Activated effector memory CD4-positive, alpha-beta T cell treated with anti-CD3 and anti-CD28 coated beads, Interleukin-2, amount 50 U/mL, for 16 hours (primary cell): ENCODE measurements around the gene SCARF2.
A peak's percentile ranks its signal among the peaks of the same experiment; 100 is the strongest.
"Not testable (repeated sequence)": the region's sequence is repeated elsewhere in the genome, so short reads cannot be mapped to it uniquely, and the experiment has no call there.

Experiments
- DNase-seq: peaks from one replicate; pipeline ENCODE4 v3.0.0-alpha.2; 2020

SCARF2 gene

DNA sequence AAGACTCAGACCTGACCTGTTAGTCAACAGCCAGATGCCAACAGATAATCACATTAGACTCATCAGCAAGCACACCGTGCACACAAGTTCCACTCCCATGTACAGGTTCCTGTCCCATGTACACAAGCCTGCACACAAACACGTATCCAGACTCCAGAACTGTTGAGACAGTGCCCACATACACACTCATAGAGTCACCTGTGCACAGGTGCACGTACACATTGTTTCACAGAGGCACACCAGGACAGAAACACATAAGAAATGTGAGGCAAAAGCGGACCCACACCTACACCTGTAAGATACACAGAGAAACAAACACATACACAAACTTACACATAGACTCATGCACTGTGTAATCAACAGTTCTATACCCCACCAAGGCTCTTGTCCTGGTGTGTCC lies 46.4 kb downstream of the SCARF2 start:
- DNase-seq, result peak; percentile 19

DNA sequence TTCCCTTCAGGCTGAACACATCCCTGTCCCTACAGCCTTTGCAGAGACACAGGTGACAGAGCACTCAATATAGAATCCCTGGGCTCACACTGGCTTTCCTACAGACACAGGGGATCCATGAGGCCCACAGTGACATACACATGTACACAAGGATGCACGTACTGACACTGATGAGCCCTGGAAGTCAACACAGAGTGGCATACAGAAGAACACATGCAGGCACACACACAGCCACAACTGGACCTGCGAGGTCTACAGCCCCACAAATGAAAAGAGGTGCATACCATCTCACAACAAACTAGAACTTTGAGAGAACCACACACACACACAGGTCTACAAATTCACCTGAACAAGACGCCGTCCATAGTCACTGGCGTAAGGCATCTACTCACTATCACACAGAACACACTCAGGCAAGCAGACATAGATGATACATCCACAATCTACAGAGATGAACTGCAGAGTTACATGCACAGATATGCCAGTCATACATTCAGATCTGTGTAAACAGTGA lies 47.2 kb downstream of the SCARF2 start:
- DNase-seq, result peak; percentile 38

DNA sequence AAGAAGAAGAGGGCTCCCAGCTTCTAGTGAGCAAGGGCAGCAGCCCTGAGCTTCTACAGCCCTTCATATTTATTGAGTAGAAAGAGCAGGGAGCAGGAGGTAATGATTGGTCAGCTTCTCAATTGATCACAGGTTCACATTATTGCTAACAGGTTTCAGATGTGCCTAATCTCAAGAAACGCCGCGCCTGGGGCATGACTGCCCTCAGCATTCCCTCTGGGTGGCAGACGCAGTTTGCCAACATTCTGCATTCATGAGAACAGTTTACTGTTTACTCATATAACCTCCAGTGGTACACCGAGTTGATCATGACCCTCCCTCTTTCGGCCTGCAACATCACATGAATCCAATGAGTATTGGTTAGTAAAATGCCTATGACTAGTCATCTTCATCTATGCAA lies 48.3 kb downstream of the SCARF2 start:
- DNase-seq, result peak; percentile 16

GRCh38 chr22:20388200-20388599 lies 49.4 kb downstream of the SCARF2 start:
- DNase-seq, result no peak

DNA sequence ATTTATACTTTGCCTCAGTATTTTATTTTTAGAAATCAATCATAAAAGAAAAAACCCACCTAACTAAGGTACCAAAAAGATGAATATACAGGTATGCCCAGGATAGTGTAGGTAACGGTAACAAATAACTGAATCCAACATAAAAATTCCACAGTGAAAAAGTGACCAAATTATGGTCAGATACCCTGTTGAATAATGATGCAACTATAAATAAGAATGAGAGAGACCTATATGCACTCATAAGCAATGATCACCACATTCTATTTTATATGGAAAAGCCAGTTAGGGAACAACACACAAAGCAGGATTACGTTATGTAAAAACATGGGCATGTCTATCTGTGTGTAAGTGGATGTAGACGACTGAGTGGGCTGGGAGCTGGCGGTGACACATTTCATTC lies 50.7 kb downstream of the SCARF2 start:
- no peak for DNase-seq

DNA sequence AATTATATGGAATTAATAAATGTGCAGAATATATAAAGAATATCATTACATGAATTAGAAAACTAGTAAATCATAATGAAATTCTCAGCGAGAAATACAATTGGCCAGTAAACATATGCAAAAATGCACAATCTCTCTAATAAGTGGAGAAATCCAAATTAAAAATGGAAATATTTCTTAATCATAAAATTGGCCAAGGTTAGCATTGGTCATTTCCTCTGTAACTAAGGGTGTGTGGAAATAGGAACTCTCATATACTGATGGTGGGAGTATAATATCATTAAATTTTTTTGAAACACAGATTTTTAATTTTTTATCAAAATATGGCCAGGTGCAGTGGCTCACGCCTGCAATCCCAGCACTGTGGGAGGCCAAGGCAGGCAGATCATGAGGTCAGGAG lies 51.3 kb downstream of the SCARF2 start:
- DNase-seq, result no peak

DNA sequence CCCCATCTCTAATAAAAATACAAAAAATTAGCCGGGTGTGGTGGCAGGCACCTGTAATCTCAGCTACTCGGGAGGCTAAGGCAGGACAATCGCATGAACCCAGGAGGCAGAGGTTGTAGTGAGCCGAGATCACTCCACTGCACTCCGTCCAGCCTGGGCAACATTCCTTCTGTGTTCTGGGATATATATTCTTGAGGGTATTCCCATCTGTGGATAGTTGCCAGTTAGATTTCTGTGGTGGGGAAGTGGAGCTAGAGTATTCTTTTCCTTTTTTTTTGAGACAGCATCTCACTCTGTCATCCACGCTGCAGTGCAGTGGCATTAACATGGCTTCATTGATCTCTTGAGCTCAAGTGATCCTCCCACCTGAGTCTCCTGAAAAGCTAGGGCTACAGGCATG lies 52.8 kb downstream of the SCARF2 start:
- no peak for DNase-seq

GRCh38 chr22:20384171-20384570 lies 53.5 kb downstream of the SCARF2 start:
- no peak for DNase-seq

DNA sequence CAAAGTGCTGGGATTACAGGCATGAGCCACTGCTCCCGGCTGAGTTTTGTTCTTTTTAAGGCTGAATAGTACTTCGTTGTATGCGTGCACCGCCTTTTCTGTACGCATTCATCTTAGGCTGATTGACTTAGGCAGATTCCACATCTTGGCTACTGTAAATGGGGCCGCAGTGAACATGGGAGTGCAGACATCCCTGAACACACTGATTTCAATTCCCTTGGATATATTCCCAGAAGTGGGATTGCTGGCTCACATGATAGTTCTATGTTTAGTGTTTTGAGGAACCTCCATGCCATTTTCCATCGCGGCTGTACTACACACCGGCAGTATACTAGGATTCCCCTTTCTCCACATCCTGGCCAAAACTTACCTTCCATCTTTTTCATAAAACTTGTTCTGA lies 54.1 kb downstream of the SCARF2 start:
- no peak for DNase-seq

DNA sequence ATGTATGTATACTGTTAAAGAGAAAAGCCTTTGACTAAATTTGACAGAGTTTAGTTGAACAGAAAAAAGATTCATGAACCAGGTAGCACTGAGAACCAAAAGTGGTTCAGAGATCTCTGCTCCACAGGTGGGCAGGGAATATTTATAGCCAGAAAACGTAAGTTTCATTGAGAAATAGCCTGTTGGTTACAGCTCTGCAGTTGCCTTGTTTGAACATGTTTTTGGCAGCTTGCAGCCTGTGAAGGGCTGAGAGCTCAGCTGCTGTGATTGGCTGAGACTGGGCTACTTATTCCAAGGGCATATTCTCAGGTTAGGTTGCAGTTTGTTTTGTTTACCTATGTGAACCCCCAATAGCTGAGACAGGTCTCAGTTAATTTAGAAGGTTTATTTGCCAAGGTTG lies 57.1 kb downstream of the SCARF2 start:
- DNase-seq, result no peak

DNA sequence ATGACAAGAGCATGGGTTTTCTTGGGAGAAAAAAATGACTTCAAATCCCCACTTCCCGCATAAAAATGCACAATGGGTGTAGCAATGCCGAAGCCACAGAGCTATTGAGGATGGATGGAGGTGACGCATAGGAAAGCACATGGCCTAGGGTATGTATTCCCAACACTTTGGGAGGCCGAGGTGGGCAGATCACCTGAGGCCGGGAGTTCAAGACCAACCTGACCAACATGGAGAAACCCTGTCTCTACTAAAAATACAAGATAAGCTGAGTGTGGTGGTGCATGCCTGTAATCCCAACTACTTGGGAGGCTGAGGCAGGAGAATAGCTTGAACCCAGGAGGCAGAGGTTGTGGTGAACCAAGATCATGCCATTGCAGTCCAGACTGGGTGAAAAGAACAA lies 58.9 kb downstream of the SCARF2 start:
- DNase-seq, result not testable (repeated sequence)

DNA sequence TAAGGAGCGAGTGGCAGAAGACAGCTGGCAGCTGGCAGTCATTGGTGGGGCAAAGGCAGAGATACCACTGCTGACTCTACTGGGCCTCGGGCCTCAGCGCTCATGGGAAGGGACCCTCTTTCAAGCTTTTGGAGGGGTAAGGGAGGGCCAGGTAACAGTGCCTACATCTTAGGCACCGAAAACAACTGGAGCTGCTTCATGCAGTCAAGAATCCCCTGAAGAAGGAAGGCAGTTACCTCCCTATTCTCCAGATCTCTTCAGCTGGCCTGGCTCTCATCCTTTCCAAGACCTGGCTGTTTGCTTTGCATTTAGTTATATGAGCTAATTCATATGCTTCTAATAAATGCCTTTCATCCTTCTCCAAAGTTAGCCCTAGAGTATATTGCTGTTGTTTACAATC lies 59.5 kb downstream of the SCARF2 start:
- DNase-seq, result no peak

DNA sequence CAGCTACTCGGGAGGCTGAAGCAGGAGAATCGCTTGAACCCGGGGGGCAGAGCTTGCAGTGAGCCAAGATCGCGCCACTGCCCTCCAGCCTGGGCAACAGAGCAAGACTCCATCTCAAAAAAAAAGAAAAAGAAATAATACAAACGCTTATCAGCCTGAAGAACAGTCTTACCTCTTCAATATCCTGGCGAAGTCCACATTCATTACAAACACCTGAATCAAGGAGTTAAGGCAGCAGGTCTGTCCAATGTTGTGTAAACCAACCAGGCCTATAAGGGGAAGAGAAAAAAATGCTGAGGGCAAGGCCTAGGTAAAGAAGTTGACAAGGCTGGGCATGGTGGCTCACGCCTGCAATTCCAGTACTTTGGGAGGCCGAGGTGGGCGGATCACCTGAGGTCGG lies 60.6 kb downstream of the SCARF2 start:
- not testable (repeated sequence) for DNase-seq

GRCh38 chr22:20376281-20376680 lies 61.3 kb downstream of the SCARF2 start:
- DNase-seq, result not testable (repeated sequence)
